A204.1 (cell line): ENCODE measurements around the gene MRPL52.
"Not testable (repeated sequence)": the region's sequence is repeated elsewhere in the genome, so short reads cannot be mapped to it uniquely, and the experiment has no call there.

Experiments
- FAIRE-seq: peaks from 2 replicates; lab custom pipeline; 2012; peaks lifted over from hg19 to GRCh38; lab: Jason Lieb, UNC

The MRPL52 gene

DNA sequence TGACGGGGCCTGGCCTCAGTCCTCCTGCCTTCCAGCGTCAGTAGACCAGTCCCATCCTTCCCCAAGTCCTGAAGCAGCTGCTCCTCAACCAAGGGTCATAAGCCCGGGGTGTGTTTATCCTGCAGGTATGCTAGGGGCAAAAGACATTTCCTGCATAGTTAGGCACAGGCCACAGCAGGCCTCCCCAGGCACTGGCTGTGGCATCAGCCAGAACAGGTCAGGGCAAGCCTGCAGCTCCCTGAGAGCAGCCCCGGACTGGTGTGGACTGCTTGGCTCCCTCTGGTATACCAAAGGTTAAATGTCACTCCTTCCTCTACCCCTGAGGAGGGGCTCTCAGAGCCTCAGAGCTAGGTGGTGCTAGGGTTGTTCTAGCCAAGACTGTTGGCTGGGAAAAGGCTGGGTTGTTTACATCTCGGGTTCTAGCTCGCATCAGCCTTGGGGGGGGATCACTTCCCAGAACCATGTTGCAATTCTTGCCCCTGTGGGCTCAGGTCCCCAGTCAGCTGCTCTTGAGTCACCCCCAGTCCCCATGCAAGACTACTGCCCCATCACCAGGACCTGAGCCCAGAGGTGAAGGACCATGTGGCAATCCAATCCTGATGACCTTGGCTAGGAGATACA, 9.6 kb downstream of the MRPL52 start:
- no peak for FAIRE-seq

DNA sequence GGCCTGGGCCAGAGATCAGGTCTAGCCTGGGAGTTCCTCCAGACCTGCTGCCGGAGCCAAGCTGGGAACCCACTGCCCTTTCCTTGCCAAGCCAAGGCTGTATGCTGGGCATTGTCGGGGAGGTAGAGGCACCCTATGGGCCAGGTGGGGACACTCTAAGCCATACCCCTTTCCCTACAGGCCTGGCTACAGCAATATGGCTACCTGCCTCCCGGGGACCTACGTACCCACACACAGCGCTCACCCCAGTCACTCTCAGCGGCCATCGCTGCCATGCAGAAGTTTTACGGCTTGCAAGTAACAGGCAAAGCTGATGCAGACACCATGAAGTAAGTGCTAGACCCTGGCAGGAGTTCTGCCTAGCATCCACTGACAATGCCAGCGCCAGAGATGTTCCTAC, 11.6 kb downstream of the MRPL52 start:
- FAIRE-seq: no peak

DNA sequence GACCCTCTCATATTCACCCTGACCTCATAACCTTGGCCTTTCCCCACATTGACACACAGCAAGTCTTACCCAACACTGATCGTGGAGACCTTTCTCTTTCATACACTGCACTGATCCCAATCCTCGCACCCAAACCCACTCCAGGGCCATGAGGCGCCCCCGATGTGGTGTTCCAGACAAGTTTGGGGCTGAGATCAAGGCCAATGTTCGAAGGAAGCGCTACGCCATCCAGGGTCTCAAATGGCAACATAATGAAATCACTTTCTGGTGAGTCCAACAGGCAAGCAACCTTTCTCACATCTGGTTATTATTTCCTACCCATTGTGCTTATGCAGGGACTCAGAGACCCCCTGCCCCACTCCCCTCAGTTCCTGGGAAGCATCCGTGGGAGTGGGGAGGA, 12.1 kb downstream of the MRPL52 start:
- FAIRE-seq: no peak

DNA sequence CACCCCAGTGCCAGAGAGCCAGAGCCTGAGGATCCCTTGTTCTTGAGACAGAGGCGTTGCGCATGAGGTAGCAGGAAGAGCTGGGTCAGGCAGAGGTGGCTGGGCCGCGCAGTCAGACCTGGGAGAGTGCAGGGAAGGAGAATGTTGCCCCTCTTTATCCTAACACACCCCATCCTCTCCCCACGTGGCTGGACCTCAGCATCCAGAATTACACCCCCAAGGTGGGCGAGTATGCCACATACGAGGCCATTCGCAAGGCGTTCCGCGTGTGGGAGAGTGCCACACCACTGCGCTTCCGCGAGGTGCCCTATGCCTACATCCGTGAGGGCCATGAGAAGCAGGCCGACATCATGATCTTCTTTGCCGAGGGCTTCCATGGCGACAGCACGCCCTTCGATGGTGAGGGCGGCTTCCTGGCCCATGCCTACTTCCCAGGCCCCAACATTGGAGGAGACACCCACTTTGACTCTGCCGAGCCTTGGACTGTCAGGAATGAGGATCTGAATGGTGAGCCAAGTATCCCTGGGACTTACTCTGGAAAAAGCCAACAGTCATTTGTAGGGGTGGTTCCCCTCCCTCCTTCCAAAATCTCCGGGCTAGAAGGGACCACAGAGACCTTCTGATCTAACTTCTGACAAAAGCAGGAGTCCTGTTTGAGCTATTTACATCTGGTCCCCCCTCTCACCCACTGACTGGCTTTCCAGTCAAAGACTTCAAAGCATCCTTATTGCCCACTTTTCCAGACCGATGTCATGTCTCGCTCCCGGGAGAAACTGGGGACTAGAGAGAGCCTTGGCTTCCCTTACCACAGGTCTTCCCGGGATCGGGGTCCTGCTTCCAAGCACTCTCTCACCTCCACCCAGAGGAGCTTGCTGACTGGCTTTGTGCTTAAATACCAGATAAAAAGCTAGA, 12.8 kb downstream of the MRPL52 start:
- no peak for FAIRE-seq

DNA sequence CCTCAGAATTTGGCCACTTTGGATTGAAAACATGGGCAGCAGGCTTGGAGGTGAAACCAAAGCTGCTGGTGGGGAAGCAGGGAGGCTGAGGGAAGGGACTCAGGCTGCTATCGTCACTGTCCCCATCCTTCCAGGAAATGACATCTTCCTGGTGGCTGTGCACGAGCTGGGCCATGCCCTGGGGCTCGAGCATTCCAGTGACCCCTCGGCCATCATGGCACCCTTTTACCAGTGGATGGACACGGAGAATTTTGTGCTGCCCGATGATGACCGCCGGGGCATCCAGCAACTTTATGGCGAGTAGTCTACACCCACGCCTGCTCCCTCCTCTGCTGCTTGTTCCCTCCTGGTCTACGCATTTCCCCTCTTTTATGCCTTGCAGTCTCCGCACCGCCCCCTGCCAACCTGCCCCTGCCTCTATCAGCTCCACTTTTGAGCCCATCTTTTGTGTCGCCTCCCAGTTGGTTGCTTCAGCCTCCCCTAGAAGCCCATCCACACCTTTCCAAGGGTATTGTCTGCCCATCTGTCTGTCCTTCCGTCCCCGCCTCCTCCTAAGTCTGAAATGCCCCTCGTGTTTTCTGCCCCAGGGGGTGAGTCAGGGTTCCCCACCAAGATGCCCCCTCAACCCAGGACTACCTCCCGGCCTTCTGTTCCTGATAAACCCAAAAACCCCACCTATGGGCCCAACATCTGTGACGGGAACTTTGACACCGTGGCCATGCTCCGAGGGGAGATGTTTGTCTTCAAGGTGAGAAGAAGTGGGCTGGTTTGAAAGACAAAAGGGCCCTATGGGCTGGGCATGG, 13.6 kb downstream of the MRPL52 start:
- no peak for FAIRE-seq

DNA sequence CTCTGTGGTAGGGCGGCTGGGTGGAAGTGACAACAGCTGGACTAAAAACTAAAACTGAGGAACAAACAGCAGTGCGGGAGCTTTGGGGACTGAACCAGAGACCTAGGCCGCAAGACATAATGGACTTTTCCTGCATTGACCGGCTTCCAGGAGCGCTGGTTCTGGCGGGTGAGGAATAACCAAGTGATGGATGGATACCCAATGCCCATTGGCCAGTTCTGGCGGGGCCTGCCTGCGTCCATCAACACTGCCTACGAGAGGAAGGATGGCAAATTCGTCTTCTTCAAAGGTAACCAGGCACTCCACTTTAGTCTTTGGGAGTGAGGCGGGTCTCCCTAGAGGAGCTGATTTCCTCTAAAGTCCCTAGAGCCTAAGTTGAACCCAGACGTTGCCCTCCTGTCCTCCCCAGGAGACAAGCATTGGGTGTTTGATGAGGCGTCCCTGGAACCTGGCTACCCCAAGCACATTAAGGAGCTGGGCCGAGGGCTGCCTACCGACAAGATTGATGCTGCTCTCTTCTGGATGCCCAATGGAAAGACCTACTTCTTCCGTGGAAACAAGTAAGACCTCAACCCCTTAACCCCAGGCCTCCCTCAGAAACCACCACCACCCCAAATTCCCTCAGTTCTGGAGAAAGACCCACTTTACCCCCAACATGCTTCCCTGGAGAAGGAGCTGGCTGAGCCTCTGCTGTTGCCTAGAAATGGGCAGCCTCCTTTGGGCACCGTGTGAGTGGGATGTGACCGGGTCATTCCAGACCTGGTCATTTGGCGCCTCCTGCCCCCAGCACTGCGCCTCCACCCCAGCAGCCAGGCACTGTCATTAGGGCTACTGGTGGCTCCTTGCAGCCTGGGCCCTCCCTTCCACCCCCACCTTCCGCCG, 14.8 kb downstream of the MRPL52 start:
- no peak for FAIRE-seq

DNA sequence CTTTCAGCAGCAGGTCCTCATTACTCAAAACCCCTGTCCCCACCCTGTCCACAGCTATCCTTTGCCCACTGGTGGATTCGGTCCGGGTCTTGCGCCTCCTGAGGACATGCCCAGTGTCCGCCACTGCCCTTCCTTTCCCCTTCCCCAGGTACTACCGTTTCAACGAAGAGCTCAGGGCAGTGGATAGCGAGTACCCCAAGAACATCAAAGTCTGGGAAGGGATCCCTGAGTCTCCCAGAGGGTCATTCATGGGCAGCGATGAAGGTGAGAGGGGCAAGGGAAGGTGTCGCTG, 15.4 kb downstream of the MRPL52 start:
- FAIRE-seq: no peak

DNA sequence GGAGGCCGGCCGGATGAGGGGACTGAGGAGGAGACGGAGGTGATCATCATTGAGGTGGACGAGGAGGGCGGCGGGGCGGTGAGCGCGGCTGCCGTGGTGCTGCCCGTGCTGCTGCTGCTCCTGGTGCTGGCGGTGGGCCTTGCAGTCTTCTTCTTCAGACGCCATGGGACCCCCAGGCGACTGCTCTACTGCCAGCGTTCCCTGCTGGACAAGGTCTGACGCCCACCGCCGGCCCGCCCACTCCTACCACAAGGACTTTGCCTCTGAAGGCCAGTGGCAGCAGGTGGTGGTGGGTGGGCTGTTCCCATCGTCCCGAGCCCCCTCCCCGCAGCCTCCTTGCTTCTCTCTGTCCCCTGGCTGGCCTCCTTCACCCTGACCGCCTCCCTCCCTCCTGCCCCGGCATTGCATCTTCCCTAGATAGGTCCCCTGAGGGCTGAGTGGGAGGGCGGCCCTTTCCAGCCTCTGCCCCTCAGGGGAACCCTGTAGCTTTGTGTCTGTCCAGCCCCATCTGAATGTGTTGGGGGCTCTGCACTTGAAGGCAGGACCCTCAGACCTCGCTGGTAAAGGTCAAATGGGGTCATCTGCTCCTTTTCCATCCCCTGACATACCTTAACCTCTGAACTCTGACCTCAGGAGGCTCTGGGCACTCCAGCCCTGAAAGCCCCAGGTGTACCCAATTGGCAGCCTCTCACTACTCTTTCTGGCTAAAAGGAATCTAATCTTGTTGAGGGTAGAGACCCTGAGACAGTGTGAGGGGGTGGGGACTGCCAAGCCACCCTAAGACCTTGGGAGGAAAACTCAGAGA, 16.3 kb downstream of the MRPL52 start:
- no peak for FAIRE-seq

DNA sequence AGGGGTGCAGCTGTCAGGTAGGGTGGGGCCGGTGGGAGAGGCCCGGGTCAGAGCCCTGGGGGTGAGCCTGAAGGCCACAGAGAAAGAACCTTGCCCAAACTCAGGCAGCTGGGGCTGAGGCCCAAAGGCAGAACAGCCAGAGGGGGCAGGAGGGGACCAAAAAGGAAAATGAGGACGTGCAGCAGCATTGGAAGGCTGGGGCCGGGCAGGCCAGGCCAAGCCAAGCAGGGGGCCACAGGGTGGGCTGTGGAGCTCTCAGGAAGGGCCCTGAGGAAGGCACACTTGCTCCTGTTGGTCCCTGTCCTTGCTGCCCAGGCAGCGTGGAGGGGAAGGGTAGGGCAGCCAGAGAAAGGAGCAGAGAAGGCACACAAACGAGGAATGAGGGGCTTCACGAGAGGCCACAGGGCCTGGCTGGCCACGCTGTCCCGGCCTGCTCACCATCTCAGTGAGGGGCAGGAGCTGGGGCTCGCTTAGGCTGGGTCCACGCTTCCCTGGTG, 17.2 kb downstream of the MRPL52 start:
- no peak for FAIRE-seq

DNA sequence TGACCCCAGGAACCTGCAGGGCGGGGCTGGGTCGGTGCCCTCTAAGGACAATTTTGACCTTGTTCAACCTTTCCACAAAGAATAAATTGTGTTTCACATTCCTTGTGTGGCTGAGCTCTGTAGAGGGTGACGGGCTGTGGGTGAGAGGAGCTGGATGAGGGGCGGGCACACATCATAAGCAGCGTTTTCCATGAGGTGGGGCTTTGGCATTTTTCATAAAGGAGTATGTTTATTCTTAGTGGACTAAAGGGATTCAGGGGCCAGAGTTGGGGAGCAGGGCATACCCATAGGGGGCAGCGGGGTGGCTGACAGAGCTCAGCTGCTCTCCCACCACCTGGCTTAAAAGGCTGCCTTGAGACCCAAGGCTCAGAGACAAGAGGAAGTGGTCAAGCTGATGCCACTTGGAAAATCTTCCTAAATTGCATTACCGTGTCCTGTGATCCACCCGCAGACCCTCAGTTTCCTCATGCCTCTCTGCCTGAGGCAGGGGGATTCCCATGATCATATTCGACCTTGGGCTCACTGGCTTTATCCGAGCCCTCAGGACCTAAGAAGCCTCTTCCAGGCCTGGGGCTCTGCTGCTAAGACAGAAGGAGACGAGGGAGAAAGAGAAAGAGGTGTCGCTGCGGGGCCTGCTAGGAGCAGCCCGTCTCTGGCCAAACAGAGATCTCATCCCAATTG, 18.1 kb downstream of the MRPL52 start:
- no peak for FAIRE-seq

- FAIRE-seq: no peak
These were observed 18.9 kb downstream of the MRPL52 start for GRCh38 chr14:22848351-22849164.

DNA sequence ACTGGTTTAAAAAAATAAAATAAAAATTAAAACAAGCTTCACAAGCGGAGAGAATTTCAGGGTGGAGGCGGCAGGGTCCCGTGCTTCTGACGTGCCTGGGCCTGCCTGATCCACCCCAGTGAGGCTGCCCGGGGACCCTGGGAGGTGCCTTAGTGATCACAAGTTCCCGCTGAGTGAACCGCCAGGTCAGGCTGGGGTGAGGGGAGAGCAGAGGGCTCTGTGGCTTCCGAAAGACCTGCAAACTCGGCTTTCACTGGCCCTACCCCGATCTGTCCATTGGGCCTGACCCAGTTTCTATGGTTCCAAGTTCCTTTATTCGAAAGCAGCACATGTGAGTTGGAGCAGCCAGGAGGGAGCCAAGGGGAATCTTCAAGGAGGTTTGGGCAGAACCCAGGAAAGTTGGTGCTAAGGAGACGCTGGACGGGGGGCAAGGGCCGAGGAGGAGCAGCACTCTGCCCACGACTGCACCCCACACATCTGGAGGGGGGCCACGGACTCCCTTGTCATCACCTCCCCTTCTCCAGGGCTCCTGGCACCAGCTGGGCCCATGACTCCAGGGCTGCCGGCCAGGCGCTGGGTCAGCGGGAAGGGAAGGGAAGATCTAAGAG, 19.6 kb downstream of the MRPL52 start:
- no peak for FAIRE-seq

GRCh38 chr14:22850944-22851764, 21.5 kb downstream of the MRPL52 start:
- FAIRE-seq: no peak

- FAIRE-seq: not testable (repeated sequence)
These were observed 22.5 kb downstream of the MRPL52 start for GRCh38 chr14:22852178-22852577.

- no peak for FAIRE-seq
These were observed 22.9 kb downstream of the MRPL52 start for GRCh38 chr14:22852599-22852939.

DNA sequence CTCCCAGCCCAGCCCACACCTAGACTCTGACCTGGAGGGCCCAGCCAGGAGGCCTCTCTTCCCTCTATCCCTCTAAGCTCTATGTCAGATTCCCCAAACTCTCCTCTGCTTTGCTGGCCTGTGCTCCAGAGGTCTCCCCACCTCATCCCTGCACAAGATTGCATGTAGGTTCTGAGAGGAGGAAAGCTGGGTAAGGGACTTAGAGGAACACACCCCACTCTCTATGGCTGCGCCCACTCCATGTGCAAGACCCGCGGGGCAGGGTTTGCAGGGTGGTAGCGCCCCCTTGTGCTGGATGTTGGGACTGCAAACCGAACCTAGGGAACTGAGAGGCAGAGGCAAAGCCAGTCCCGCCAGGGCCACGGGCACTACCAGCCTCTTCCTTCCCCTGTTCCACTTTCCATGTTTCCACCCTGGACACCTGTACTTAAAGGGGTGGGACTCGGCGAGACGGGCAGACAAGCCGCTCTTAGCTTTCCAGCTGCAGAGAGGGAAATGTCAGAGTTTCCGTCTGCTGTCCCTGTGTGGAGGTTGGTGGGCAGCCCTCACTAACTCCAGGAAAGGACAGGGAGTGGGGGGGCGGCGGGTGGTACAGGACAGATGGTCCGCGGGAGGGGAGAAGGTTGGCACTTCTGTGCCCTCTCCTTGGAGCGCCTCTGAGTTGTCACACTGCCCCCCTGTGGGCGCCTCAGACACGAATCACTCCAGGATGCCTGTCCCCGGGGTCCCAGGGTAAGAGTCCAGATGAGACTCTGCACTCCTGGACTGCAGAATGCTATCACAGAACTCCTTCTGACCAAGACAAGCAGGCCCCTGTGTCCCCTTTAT, 23.5 kb downstream of the MRPL52 start:
- no peak for FAIRE-seq

DNA sequence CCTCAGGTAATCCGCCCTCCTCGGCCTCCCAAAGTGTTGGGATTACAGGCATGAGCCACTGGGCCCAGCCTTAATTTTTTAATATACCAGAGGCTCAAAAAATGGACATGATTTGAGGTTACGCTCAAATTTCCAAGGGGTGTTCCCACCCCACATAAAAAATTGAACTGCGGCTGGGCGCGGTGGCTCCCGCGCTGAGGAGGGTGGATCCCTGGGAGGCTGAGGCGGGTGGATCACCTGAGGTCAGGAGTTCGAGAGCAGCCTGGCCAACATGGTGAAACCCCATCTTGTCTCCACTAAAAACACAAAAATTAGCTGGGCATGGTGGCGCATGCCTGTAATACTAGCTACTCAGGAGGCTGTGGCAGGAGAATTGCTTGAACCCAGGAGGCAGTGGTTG, 24.6 kb downstream of the MRPL52 start:
- not testable (repeated sequence) for FAIRE-seq
